IPS-NIHi7 (cell line): ENCODE results near the gene FGF3.

Experiments used
- DNase-seq: peaks from one replicate; pipeline ENCODE4 v3.0.0; 2012; ENCODE audit warnings: mixed read lengths; ENCODE audit errors: extremely low spot score

The FGF3 gene

DNA sequence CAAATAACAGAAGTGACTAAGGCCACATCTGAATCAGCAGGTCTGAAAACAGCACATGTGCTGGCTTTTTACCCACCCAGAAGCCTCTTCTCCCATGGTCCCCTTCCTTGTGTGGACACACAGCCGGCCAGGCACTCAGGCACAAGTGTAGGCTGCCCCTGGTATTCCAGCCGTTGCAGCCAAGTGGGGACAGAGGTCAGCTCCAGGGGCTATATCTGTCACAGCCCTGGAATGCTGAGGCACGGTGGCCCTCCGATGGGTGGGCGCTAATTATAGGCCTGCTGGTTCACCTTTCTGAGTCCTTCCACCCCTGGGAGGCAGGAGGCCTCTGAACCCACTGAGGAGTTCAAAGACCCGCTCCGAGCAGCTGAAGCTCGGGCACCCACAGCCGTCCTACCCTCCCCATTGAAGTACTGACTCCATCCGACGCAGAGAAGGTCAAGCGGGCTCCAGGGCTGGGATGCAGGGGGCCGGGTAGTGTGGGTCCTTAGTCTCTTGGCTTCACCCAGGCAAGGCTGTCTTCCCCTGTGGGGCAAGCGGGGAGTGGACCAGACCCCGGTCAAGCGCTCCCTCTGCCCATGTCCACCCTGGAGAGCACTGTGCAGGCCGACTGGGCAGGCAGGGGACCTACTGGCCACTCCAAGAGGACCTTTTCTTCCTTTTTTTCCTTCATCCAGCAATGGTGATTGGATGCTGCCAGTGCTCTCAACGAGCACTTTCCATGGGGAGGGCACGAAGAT lies 14.3 kb downstream of the FGF3 start:
- no peak for DNase-seq

DNA sequence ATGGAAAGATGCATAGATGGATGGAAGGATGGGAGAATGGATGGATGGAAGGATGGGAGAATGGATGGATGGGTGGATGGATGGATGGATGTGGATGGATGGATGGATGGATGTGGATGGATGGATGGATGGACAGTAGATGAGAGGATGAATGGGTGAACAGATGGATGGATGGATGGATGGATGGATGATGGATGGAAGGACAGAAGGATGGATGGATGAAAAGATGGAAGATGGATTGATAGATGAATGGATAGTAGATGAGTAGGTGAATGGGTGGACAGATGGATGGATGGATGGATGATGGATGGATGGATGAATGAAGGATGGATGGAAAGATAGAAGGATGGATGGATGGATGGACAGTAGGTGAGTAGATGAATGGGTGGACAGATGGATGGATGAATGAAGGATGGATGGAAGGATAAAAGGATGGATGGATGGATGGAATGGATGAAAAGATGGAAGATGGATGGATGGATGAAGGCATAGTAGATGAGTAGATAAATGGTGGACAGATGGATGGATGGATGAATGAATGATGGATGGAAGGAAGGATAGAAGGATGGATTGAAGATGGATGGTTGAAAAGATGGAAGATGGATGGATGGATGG lies 15.5 kb downstream of the FGF3 start:
- DNase-seq = no peak

DNA sequence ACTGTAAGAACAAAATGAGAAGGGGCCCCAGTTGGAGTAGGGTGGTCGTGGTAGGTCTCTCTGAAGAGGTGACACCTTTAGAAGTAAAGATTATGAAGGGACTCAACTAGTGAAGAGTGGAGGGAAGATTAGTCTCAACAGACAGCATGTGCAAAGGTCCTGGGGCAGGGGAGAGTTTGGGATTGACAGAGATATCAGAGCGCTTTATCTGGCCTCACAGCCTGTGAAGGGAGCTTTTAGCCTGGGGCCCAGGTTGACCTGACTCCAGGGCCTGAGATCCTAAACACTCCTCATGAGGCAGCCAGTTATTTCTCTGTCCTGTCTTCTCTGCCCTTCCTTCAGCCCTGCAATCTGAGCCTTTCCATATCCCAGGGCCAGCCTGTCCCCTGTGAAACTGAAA lies 16.2 kb downstream of the FGF3 start:
- no peak for DNase-seq

DNA sequence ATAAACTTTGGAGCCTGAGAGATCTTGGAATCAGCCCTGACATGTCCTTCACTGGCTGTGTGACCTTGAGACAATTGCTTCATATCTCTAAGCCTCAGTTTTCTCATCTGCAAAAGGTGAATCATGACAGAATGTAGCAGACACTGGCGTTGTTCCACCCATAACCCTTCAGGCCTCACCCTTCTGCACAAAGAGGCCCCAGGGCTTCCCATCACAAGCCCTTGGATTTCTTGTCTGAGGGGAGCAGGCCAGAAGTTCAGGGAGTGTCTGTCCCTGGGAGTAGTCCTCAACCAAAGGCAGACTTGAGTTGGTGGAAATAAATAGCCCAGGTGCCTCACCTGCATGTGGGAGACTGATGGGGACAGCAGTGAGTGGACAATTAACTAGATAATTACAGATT lies 16.6 kb downstream of the FGF3 start:
- no peak for DNase-seq

DNA sequence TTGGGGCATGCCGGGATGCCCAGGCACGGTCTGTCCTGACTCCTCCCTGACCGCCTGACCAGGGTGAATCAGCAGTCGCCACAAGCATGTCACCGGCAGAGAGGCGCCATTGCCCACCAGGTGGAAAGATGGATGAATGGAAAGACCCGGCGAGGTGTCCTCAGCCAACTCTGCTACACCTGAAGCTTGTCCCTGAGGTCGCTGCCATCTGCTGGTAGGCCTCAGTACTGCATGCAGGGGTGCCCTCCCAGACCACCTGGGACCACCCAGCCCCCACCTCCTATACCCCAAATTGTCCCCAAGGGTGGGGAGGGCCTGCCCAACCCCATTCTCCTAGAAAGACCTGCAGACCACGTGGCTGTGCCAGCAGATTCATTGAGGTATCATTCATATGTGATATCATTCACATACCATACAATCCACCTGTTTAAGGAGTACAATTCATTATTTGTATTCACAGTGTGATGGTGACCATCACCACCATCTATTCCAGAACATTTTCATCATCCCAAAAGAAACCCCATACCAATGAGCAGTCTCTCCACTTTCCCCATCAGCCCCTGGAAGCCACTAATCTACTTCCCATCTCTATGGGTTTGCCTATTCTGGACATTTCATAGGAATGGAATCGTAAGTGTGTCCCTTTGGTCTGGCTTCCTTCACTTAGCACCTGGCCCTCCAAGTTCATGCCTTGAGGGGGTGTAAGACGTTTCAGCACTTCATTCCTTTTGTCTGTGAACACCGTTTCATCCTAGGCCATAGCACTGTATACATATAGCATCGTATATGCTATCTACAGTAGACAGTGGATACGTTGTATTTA lies 17.5 kb downstream of the FGF3 start:
- DNase-seq = peak; percentile 91

DNA sequence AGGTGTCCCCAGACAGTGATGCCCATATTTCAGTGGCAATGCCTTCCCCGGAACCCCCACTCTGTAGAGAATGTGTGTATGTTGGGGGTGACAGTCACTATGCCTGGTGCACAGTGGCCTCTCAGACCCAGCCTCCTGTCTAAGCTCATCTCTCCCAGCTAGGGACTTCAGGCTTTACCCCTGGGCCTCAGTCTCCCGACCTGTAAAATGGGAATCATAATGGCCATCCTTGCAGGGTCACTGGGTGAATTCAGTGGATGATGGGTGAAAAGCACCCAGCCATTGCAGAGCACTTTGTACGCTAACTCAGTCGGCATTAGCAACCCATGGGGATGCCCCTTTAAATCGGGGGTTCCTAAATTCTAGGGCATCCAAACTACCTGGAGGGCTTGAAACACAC lies 18.9 kb downstream of the FGF3 start:
- no peak for DNase-seq

DNA sequence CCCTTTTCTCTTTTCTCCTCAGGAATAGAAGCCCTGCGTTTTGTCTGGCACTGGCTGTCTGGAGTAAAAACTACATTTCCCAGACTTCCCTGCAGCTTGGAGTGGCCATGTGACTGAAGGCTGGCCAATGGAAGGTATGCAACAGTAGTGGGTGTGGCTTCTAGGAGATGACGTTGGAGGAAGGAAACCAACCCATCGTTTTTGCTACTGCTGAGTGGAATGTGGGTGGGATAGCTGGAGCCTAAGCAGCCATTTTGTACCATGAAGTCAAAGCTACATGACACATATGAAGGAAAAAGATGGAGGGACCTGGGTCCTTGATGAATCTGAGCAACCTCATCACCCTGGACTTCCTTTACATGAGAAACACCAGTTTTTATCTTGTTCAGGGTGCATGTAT lies 19.6 kb downstream of the FGF3 start:
- peak; percentile 71 for DNase-seq

DNA sequence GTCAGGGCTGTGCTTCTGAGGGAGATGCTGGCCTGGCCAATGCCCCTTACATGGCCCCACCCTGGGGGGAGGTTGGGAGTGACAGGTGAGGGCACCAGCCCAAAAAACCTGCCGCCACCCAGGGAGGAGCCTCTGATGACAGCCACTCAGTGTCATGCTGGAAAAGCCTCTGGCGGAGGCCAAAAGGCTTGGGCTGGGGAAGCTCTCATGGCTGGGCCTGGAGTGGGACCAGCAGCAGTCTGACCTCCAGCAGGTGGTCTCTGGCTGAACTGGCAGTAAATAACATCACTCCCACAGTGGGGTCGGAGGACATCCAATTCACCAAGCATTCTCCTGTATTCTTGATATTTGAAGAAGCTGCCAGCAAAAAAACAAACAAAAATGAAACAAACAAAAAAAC lies 20.1 kb downstream of the FGF3 start:
- no peak for DNase-seq

DNA sequence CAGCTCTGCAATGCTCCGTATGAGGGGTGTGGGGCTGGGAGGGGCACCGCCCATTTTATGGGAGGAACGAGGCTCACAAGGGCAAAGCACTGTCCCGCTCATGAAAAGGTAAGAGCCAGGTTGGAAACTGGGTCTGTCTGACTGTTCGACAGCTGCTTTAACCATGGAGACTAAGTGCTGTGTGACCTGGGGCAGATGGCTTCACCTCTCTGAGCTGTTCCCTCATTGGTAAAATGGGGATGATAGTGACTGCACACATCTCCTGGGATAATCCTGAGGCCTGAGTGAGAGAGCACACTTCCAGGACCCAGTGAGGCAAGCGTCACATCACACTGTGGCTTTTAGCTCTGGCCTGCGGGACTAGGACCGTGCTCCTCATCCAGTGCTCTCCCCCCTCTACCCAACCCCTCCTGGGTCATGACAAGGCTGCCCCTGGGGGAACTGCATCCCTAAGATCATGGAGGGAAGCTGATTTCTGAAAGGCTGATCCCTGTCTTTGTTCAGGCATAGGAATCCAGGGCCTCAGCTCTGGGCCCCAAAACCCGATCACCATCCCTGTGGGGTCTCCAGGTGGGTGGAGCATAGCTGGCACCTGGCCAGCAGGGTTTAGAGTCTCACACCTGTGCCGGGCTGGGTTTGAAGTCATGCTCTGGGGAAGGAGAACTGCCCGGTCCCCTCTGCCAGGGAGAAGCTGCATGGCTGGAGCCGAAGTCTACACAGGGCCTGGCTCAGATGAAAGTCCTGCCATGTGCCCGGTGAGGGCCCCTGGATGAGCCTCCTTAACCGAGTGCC lies 21.3 kb downstream of the FGF3 start:
- no peak for DNase-seq

DNA sequence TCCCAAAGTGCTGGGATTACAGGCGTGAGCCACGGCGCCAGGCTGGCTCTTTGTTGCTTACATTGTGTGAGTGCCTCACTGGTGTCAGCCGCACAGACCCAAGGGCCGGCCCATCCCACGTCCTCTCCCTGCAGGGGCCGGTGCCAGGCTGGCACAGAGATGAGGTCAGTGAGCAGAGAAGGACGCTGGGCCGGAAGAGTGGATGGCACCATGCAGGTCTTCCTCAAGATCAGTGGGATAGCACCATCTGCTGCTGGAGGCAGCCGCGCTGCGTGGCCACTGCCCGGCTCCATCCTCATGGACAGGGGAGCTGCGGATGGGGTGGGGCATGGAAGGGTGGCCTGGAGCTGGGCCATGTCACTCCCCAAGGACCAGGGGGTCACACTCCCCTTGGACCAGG lies 22.1 kb downstream of the FGF3 start:
- no peak for DNase-seq

DNA sequence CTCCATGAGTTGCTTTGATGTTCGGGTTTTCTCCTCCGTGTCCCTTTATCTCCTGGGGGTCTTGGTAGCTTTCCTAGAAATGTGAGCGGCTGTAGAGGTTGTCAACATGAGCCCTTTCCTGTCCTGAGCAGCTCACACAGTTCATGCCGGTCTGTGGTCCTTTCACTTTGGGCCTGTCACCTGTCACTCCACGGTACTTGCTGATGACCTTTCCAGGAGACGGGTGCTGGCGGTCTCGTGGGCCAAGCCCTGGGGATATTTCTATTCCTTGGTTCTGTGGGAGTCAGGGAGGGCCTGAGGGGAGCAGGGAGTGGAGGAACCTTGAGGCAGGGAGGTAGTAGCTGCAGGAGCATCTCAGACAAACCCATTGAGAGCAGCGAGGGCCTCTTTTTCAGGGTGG lies 23.2 kb downstream of the FGF3 start:
- no peak for DNase-seq

DNA sequence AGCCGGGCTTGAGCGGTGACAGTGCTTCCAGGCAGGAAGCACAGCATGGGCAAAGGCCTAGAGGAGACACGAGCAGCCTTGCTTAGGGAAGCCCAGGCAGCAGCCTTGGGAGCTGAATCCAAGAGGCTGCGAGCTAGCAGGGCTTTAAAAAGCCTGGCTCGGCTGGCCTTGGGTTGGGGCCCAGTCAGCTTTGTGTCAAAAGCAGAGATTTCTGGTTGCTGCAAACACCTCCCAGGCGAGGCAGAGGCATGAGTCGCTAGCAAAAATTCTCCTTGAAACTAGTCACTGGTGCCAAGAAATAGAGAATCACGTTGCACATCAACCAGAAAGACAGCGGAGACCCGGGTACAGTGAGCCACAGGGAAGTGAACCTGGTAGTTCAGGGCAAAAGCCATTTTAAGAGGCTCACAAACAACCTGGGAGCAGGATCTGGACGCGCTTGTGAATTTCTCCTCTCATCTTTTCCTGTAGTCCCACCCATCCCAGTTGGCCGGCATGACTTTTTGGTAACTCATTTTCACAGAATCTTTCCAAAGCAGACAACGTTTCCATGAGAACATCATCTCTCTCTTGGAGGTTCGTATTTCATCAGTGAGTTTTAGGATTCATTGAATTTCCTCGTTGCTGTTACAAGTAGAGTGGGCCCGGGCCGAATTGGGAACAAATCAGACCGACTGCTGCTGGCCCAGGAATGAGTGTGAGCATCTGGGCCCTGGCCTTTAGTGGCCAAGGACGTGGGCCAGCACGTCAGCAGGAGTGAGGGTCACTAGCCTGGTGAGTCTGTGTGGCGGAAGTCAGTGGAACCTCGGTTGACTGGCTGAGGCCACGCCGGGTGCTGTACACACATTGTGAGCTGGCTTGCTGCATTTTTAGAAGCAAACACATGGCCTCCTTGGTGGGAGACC lies 27.7 kb downstream of the FGF3 start:
- DNase-seq = no peak

DNA sequence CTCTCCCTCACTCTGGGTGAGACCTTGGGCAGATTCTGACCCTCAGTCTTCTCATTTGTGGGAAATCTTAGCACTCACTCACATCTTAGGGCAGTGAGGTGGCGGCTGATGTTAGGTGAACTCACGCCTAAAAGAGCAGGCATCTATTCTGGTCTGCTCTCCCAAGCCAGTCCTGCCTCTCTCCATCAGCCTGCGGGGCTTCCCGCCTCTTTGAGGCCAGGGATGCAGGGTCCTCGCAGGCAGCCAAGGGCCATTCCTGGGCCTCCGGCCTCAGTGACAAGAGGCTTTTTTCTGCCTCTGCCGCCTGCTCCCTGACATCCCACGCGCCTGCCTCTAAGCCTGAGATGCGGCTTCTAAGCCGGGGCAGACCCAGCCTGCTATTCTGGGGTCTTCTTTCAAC lies 30.3 kb downstream of the FGF3 start:
- no peak for DNase-seq

DNA sequence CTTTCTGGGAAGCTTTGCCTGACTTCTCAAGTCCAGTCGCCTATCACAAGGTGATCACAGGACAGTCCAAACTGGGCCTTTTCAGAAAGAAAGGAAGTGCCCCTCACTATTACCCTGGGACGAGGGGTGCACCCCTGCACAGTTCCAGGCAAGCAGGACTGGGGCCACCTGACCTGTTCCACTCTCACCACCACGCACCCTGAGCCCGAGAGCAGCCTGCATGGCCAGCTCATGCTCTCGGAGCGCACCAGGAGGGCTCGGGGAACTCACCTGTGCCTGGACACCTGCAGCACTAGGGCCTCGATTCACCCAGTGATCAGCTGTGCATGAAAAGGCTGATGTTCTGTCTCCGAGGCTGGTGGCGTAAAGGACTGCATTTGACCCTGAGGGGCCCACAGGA lies 31.3 kb downstream of the FGF3 start:
- DNase-seq = no peak

DNA sequence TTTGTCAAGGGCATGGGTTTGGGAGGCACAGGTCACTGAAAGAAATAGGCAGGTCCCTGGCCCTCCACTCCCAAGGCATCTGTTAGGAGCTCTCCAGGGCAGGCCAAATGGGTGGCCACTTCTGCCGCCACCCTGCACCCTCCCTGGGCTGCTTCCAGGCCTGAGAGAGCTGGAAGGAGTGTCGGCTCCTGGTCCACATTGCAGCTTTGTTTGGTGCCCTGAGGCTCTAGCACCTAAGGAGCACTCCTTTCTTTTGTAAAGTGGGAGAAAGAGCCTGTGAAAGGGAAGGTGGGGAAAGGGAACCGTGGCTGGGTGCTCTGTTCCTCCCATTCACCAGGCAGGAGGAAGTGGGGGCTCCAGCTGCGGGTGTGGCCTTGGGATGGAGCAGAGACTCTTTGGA lies 31.8 kb downstream of the FGF3 start:
- DNase-seq = no peak

DNA sequence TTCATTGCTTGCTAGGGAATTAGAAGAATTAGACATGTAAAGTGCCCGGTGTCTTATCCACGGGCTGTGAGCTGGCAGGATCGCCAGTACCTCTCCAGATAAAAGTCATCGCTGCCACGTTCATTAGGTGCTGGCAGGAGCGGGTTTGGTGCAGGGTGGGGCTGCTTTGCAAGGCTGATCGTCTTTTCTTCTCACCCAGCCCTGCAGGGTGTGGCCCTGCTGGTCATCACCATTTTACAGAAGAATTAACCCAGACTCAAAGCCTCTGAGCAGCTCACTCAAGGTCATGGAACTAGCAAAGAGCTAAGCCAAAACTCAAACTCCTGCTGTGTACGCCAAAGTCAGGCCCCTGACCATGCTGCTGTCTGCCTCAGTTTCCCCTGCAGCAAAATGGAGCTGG lies 38.0 kb downstream of the FGF3 start:
- DNase-seq = no peak

DNA sequence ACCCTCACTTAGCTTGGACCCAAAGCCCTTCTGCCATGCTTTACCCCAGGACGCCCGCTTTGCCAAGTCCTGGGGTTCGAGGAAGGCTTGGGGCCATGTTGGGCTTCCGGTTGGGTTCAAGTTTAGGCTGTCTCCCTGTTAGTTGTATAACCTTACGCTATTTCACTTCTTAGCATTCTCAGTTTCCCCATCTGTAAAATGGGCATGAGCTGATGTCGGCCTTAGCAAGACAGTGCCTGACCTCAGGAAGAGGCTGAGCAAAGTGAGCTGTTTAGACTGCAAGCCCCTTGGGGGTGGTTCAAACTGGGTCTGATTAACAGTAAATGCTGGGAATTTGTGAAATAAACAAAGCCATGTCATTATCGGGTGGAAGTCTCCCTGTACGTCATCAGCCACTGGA lies 40.8 kb downstream of the FGF3 start:
- DNase-seq = no peak

DNA sequence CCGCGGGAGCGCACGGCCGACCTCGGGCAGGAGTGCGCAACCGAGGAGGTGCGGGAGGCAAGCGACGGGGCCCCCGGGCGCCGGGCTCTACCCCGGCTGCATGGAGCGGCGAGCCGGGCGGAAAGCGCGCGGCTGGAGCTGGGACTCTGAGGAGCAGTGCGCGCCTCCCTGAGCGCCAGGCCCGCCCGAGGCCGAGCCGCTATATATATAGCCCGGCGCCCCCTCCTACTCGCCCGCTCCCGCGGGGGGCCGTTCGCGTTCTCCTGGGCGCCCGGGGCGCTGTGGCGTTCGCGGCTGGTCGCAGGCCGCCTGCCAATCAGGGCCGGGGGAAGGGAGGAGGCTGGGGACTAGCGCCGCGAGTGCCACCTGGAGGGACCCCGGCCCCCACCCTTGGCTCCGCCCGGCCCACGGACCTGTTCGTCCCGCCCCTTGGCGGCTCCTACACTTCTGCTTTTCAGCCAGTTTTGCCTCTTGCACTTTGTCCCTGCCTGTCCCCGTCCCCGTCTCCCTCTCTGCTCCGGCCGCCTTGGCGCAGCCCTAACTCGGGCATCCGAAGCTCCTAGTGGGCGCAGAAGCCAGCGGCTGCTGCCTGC lies 44.0 kb downstream of the FGF3 start, which contains the start of gene FGF4:
Gene FGF4 (minus strand): TSS at position 179 of the 593 bp plus-strand sequence. CDS start 257 bp downstream, outside the sequence.
- peak; percentile 54 for DNase-seq

DNA sequence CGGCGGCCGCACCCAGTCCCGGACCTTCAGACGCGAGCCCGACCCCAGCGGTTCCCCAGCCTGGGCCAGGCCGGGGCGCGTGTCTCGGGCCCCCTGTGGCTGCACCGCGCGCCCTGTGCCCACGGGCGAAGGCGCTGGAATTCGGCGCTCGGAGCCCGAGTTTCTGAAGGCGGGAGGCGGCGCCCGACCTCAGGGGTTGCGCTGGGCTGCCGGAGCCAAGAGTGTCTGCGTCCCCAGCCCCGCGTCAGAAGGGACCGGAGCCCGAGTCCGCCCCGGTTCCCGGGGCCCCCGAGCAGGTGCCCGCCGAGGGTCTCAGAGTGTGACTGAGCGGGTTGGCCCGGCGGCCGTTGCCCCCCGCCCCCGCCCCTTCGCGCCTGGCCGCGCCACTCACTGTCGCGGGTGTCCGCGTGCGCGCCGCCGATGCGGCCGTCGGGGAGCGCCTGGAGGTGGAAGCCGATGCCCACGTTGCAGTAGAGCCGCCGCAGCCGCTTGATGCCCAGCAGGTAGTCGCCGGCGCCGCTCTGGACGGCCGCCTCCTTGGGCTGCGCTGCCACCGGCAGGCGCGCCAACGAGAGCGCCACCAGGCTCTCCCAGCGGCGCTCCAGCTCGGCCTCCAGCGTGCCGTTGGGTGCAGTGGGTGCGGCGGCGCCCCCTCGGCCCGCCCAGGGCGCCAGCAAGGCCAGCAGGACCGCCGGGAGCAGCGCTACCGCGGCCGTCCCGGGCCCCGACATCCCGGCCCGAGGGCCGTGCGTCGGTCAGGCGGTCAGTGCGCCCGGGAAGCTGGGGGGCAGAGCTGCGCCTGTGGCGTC lies 44.7 kb downstream of the FGF3 start:
- DNase-seq = no peak
